AG04449 (cell line): ENCODE results near the gene GPC1.

Source experiments
- CTCF ChIA-PET: fragments of 350-600 bp; formaldehyde crosslinking; extraction: SDS; loops from one replicate; lab custom pipeline; 2021; ENCODE audit warnings: antibody characterized with exemption; lab: Yijun Ruan, JAX
- POLR2A ChIA-PET: fragments of 400-600, 350-600 bp; formaldehyde crosslinking; extraction: SDS; loops from one replicate; lab custom pipeline; 2020; ENCODE audit warnings: antibody characterized with exemption, inconsistent platforms; lab: Yijun Ruan, JAX
- DNase-seq: peaks from one replicate; pipeline ENCODE4 v3.0.0-alpha.2; 2010; ENCODE audit warnings: low read depth, low spot score
- H3K4me3 ChIP-seq: 2 replicates; pipeline ENCODE4 v1.5.1; 2011; ENCODE audit warnings: low read depth, mild to moderate bottlenecking, control low read depth, low read length
- CTCF ChIP-seq: IDR thresholded peaks from one replicate; pipeline ENCODE4 v1.5.1; 2011; ENCODE audit warnings: mild to moderate bottlenecking, moderate library complexity, low read length, control low read depth, inconsistent platforms; ENCODE audit not compliant: insufficient read depth; ENCODE audit errors: missing control alignments

GPC1 gene

GRCh38 chr2:240440251-240440650 is 4.8 kb downstream of the GPC1 start:
- CTCF ChIA-PET: interaction anchor here (0.6 to 5.7 kb wide), 4 partner anchors 10 to 215 kb away, joined by 3 to 130 read pairs (median 5); no protein-coding TSS in a partner anchor
- POLR2A ChIA-PET: no interaction called here
- no peak for DNase-seq
- no peak overlapping the region for H3K4me3 ChIP-seq
- no peak for TF ChIP-seq CTCF

DNA sequence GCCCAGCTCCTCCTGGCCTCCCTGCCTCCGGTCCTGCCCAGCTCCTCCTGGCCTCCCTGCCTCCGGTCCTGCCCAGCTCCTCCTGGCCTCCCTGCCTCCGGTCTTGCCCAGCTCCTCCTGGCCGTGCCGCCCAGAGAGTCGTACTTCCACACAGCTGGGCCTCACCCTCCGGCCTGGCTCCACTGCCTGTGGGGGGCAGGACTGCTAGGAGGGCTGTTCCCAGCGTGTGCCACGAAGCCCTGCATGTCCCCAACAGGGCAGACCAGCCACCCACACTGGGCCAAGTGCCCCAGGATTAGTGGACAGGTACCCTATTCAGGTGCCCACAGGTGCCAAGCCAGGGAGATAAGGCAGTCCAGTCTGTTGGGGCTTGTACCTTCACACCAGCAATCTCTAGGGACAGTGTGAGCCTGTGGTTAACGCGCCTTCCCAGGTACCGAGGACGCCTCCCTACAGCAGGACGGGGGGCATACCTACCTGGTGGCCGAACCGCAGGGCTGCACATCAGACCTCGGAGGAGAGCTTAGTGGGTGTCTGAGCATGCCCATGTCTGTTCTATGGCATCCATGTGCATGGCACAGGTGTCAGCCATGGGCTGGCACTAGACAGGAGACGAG is 5.3 kb downstream of the GPC1 start:
- ChIA-PET CTCF (interaction anchor here (5.7 kb wide), 1 partner anchor 207 kb away, joined by 130 read pairs; no protein-coding TSS in a partner anchor), POLR2A (no interaction called here)
- no peak for TF ChIP-seq CTCF
- no peak overlapping the region for H3K4me3 ChIP-seq
- no peak for DNase-seq

GRCh38 chr2:240441326-240441992 is 6.0 kb downstream of the GPC1 start:
- ChIA-PET POLR2A (no interaction called here), CTCF (interaction anchor here (1.1 to 5.7 kb wide), 3 partner anchors 142 to 298 kb away, joined by 3 to 130 read pairs (median 4); no protein-coding TSS in a partner anchor)
- no peak for DNase-seq
- H3K4me3 ChIP-seq: no peak overlapping the region
- no peak for TF ChIP-seq CTCF

GRCh38 chr2:240441993-240442411 is 6.5 kb downstream of the GPC1 start:
- no peak for DNase-seq
- POLR2A ChIA-PET: no interaction called here
- no peak overlapping the region for H3K4me3 ChIP-seq
- TF ChIP-seq CTCF: no peak
- CTCF ChIA-PET: interaction anchor here (1.1 to 5.7 kb wide), 3 partner anchors 143 to 298 kb away, joined by 3 to 130 read pairs (median 4); no protein-coding TSS in a partner anchor

GRCh38 chr2:240442891-240443715 is 7.6 kb downstream of the GPC1 start:
- ChIA-PET POLR2A (no interaction called here), CTCF (interaction anchor here (0.7 to 5.7 kb wide), 4 partner anchors 144 to 299 kb away, joined by 3 to 130 read pairs (median 4); no protein-coding TSS in a partner anchor)
- no peak for DNase-seq
- H3K4me3 ChIP-seq: no peak overlapping the region
- no peak for TF ChIP-seq CTCF
